ENCODE measurements around the gene PWWP2B. TPM values are rescaled to one million over a fixed set of nuclear protein-coding genes. Genes with fewer than 3 reads are reported as not detected.

Gene PWWP2B
- total RNA-seq, 5 donors from 2014 or later (not counting 1 experiment from before 2014, with no cell fraction given) = 11.5 to 15.3 (median 13.6) TPM

GRCh38 chr10:132411561-132412253, 14.7 kb downstream of the PWWP2B start:
- ATAC-seq (replicated peaks in 1 of 4) = no peak
- no peaks in the 10 kb centered on the region for H3K27me3 ChIP-seq (replicated peaks in 1 of 2; ENCODE audit: control insufficient read depth in 2 of 2, extremely low read depth in 1 of 2, insufficient read depth in 2 of 2, low read length in 1 of 2)
- peaks cover 3 to 13% of the 10 kb centered on the region in 2 donors for H3K36me3 ChIP-seq (ENCODE audit: control insufficient read depth in 2 of 2, extremely low read depth in 1 of 2, insufficient read depth in 1 of 2, low read length in 1 of 2)
- Mint-ChIP-seq H3K9me3 (no peaks in the 10 kb centered on the region), H3K4me1 (peaks cover 9 to 20% (median 17%) of the 10 kb centered on the region in 3 donors), H3K36me3 (peaks cover 8% of the 10 kb centered on the region), H3K27me3 (no peaks in the 10 kb centered on the region), H3K27ac (peak overlapping the region in 1 of 2 donors; percentile 16), H3K4me3 (no peak overlapping the region)
- ChIA-PET POLR2A (no interaction called here), CTCF (interaction anchor here in 1 of 2 donors (0.5 to 0.8 kb wide), 2 partner anchors 10 to 148 kb away, joined by 6 to 7 read pairs; no protein-coding TSS in a partner anchor)
- WGBS (ENCODE audit: insufficient coverage) = 79% methylated on average over 21 of the region's 23 CpGs
- H3K27ac ChIP-seq (ENCODE audit: low read length) = no peak overlapping the region
- H3K4me1 ChIP-seq (ENCODE audit: control insufficient read depth in 1 of 2, extremely low read depth in 1 of 2, insufficient read depth in 2 of 2, low read length in 2 of 2) = peaks cover 2 to 29% of the 10 kb centered on the region in 2 experiments
- no peak overlapping the region for H3K4me3 ChIP-seq (ENCODE audit: control insufficient read depth in 1 of 2, extremely low read depth in 1 of 2, low read length in 1 of 2)
- no peak for DNase-seq
- H3K9me3 ChIP-seq = no peaks in the 10 kb centered on the region

GRCh38 chr10:132412316-132413192, 15.6 kb downstream of the PWWP2B start:
- Histone ChIP-seq H3K9me3 (no peaks in the 10 kb centered on the region), H3K36me3 (ENCODE audit: control insufficient read depth in 2 of 2, extremely low read depth in 1 of 2, insufficient read depth in 1 of 2, low read length in 1 of 2) (peaks cover 3 to 6% of the 10 kb centered on the region in 2 donors), H3K27ac (ENCODE audit: low read length) (no peak overlapping the region), H3K27me3 (replicated peaks in 1 of 2; ENCODE audit: control insufficient read depth in 2 of 2, extremely low read depth in 1 of 2, insufficient read depth in 2 of 2, low read length in 1 of 2) (no peaks in the 10 kb centered on the region), H3K4me1 (ENCODE audit: control insufficient read depth in 1 of 2, extremely low read depth in 1 of 2, insufficient read depth in 2 of 2, low read length in 2 of 2) (peaks cover 2 to 21% of the 10 kb centered on the region in 2 experiments), H3K4me3 (ENCODE audit: control insufficient read depth in 1 of 2, extremely low read depth in 1 of 2, low read length in 1 of 2) (no peak overlapping the region)
- Mint-ChIP-seq H3K27ac (no peak overlapping the region), H3K4me3 (no peak overlapping the region), H3K27me3 (no peaks in the 10 kb centered on the region), H3K9me3 (no peaks in the 10 kb centered on the region), H3K4me1 (peaks cover 8 to 19% (median 17%) of the 10 kb centered on the region in 3 donors), H3K36me3 (peaks cover 8% of the 10 kb centered on the region)
- CTCF ChIA-PET = interaction anchor here in 1 of 2 donors (0.8 kb wide), 1 partner anchor 9 kb away, joined by 7 read pairs; no protein-coding TSS in a partner anchor
- DNase-seq (no peak), ATAC-seq (replicated peaks in 1 of 4) (no peak)
- POLR2A ChIA-PET = no interaction called here
- WGBS (ENCODE audit: insufficient coverage) = 87% methylated on average over 21 of the region's 29 CpGs

- peaks cover 0 to 13% of the 10 kb centered on the region in 2 experiments for H3K4me1 ChIP-seq (ENCODE audit: control insufficient read depth in 1 of 2, extremely low read depth in 1 of 2, insufficient read depth in 2 of 2, low read length in 2 of 2)
- CTCF ChIA-PET = interaction anchor here in 1 of 2 donors (0.8 kb wide), 1 partner anchor 30 kb away, joined by 3 read pairs; no protein-coding TSS in a partner anchor
- POLR2A ChIA-PET = no interaction called here
Observed at GRCh38 chr10:132413226-132414205, 16.5 kb downstream of the PWWP2B start.

GRCh38 chr10:132414402-132415016, 17.5 kb downstream of the PWWP2B start:
- DNase-seq = no peak
- Histone ChIP-seq H3K27ac (ENCODE audit: low read length) (no peak overlapping the region), H3K4me1 (ENCODE audit: control insufficient read depth in 1 of 2, extremely low read depth in 1 of 2, insufficient read depth in 2 of 2, low read length in 2 of 2) (peaks cover 0 to 12% of the 10 kb centered on the region in 2 experiments), H3K36me3 (ENCODE audit: control insufficient read depth in 2 of 2, extremely low read depth in 1 of 2, insufficient read depth in 1 of 2, low read length in 1 of 2) (peaks cover 0 to 2% of the 10 kb centered on the region in 2 donors), H3K9me3 (no peaks in the 10 kb centered on the region), H3K4me3 (ENCODE audit: control insufficient read depth in 1 of 2, extremely low read depth in 1 of 2, low read length in 1 of 2) (no peak overlapping the region), H3K27me3 (replicated peaks in 1 of 2; ENCODE audit: control insufficient read depth in 2 of 2, extremely low read depth in 1 of 2, insufficient read depth in 2 of 2, low read length in 1 of 2) (no peaks in the 10 kb centered on the region)
- H3K9me3 Mint-ChIP-seq = no peaks in the 10 kb centered on the region
- WGBS (ENCODE audit: insufficient coverage) = 94% methylated on average over 13 of the region's 21 CpGs
- no peaks in the 10 kb centered on the region for H3K27me3 Mint-ChIP-seq
- POLR2A ChIA-PET = no interaction called here
- peaks cover 8% of the 10 kb centered on the region for H3K36me3 Mint-ChIP-seq
- no peak for ATAC-seq (replicated peaks in 1 of 4)
- peaks cover 10 to 20% (median 17%) of the 10 kb centered on the region in 3 donors for H3K4me1 Mint-ChIP-seq
- H3K4me3 Mint-ChIP-seq = no peak overlapping the region
- CTCF ChIA-PET = no interaction called here
- no peak overlapping the region for H3K27ac Mint-ChIP-seq

More at GRCh38 chr10:132413226-132414205, 16.5 kb downstream of the PWWP2B start:
- H3K27me3 Mint-ChIP-seq = no peaks in the 10 kb centered on the region
- H3K9me3 Mint-ChIP-seq = no peaks in the 10 kb centered on the region
- H3K4me3 ChIP-seq (ENCODE audit: control insufficient read depth in 1 of 2, extremely low read depth in 1 of 2, low read length in 1 of 2) = no peak overlapping the region
- no peaks in the 10 kb centered on the region for H3K27me3 ChIP-seq (replicated peaks in 1 of 2; ENCODE audit: control insufficient read depth in 2 of 2, extremely low read depth in 1 of 2, insufficient read depth in 2 of 2, low read length in 1 of 2)
- H3K27ac ChIP-seq (ENCODE audit: low read length) = no peak overlapping the region
- peaks cover 2 to 6% of the 10 kb centered on the region in 2 donors for H3K36me3 ChIP-seq (ENCODE audit: control insufficient read depth in 2 of 2, extremely low read depth in 1 of 2, insufficient read depth in 1 of 2, low read length in 1 of 2)
- no peaks in the 10 kb centered on the region for H3K9me3 ChIP-seq
- H3K36me3 Mint-ChIP-seq = peaks cover 8% of the 10 kb centered on the region
- H3K27ac Mint-ChIP-seq = no peak overlapping the region
- H3K4me3 Mint-ChIP-seq = no peak overlapping the region
- no peak for DNase-seq
- ATAC-seq (replicated peaks in 1 of 4) = no peak
- WGBS (ENCODE audit: insufficient coverage) = 92% methylated on average over 28 of the region's 32 CpGs
- peaks cover 6 to 17% (median 15%) of the 10 kb centered on the region in 3 donors for H3K4me1 Mint-ChIP-seq

- Mint-ChIP-seq H3K9me3 (no peaks in the 10 kb centered on the region), H3K27me3 (no peaks in the 10 kb centered on the region), H3K4me1 (peaks cover 14 to 21% (median 20%) of the 10 kb centered on the region in 3 donors), H3K4me3 (no peak overlapping the region), H3K27ac (no peak overlapping the region), H3K36me3 (peaks cover 8% of the 10 kb centered on the region)
- no peak overlapping the region for H3K4me3 ChIP-seq (ENCODE audit: control insufficient read depth in 1 of 2, extremely low read depth in 1 of 2, low read length in 1 of 2)
- ChIA-PET CTCF (no interaction called here), POLR2A (no interaction called here)
- no peaks in the 10 kb centered on the region for H3K9me3 ChIP-seq
- no peak overlapping the region for H3K27ac ChIP-seq (ENCODE audit: low read length)
- peaks cover 0 to 18% of the 10 kb centered on the region in 2 experiments for H3K4me1 ChIP-seq (ENCODE audit: control insufficient read depth in 1 of 2, extremely low read depth in 1 of 2, insufficient read depth in 2 of 2, low read length in 2 of 2)
- peaks cover 0 to 2% of the 10 kb centered on the region in 2 donors for H3K36me3 ChIP-seq (ENCODE audit: control insufficient read depth in 2 of 2, extremely low read depth in 1 of 2, insufficient read depth in 1 of 2, low read length in 1 of 2)
- DNase-seq (no peak), ATAC-seq (replicated peaks in 1 of 4) (no peak)
- no peaks in the 10 kb centered on the region for H3K27me3 ChIP-seq (replicated peaks in 1 of 2; ENCODE audit: control insufficient read depth in 2 of 2, extremely low read depth in 1 of 2, insufficient read depth in 2 of 2, low read length in 1 of 2)
- 83% methylated on average over 5 of the region's 5 CpGs for WGBS (ENCODE audit: insufficient coverage)
Observed at GRCh38 chr10:132415255-132415654, 18.3 kb downstream of the PWWP2B start.

Data from T-cell (primary cell).